SU-DHL-6 (cell line): ENCODE results near the gene MROH2B.

Experiments used
- H2AFZ ChIP-seq: fragments of 200-600 bp; sonication (generic); 2 replicates; pipeline ENCODE4 v1.6.1; 2014; ENCODE audit warnings: low read depth, mild to moderate bottlenecking, moderate library complexity, mixed read lengths, antibody characterized with exemption, low read length; ENCODE audit not compliant: severe bottlenecking
- H3F3A ChIP-seq: fragments of 200-600 bp; shearing (Covaris generic); 2 replicates; pipeline ENCODE4 v1.6.0; 2016; ENCODE audit warnings: antibody characterized with exemption, mild to moderate bottlenecking; ENCODE audit not compliant: insufficient read depth
- H3K27ac ChIP-seq: fragments of 200-600 bp; sonication (generic); 2 replicates; pipeline ENCODE4 v1.5.1; 2016; ENCODE audit warnings: low read depth, mild to moderate bottlenecking, low read length, moderate library complexity, mixed read lengths
- H3K27me3 ChIP-seq: fragments of 200-600 bp; sonication (generic), shearing (Covaris generic); 2 replicates; pipeline ENCODE4 v1.6.0; 2014; ENCODE audit warnings: mild to moderate bottlenecking, low read length
- H3K36me3 ChIP-seq: fragments of 200-600 bp; sonication (generic); 2 replicates; pipeline ENCODE4 v1.6.1; 2014; ENCODE audit warnings: mild to moderate bottlenecking, low read length, mixed read lengths
- H3K4me2 ChIP-seq: fragments of 300-600, 200-600 bp; shearing (Covaris generic), sonication (generic); 2 replicates; pipeline ENCODE4 v1.6.0; 2014; ENCODE audit warnings: low read length, low read depth, mild to moderate bottlenecking; ENCODE audit not compliant: poor library complexity, severe bottlenecking
- H3K4me3 ChIP-seq: fragments of 200-600 bp; sonication (generic); 2 replicates; pipeline ENCODE4 v1.5.1; 2014; ENCODE audit warnings: antibody characterized with exemption, low read length, mild to moderate bottlenecking, mixed read lengths; ENCODE audit not compliant: insufficient read depth, poor library complexity, severe bottlenecking
- H3K79me2 ChIP-seq: fragments of 200-600 bp; sonication (generic); 2 replicates; pipeline ENCODE4 v1.6.1; 2014; ENCODE audit warnings: mild to moderate bottlenecking, low read length, moderate library complexity; ENCODE audit not compliant: insufficient read depth
- H3K9ac ChIP-seq: fragments of 200-600 bp; sonication (generic); 2 replicates; pipeline ENCODE4 v1.7.0; 2014; ENCODE audit warnings: mild to moderate bottlenecking, low read length
- H3K9me2 ChIP-seq: fragments of 200-600 bp; sonication (generic); replicated peaks from 2 replicates; pipeline ENCODE4 v1.6.1; 2014; ENCODE audit warnings: low read length; ENCODE audit not compliant: insufficient read depth
- H3K9me3 ChIP-seq: fragments of 200-600 bp; sonication (generic); 2 replicates; pipeline ENCODE4 v1.6.1; 2014; ENCODE audit warnings: low read length, mixed read lengths; ENCODE audit not compliant: insufficient read depth
- H4K20me1 ChIP-seq: fragments of 200-600 bp; sonication (generic); 2 replicates; pipeline ENCODE4 v1.6.1; 2014; ENCODE audit warnings: low read depth, mild to moderate bottlenecking, antibody characterized with exemption, low read length, moderate library complexity, mixed read lengths
- EZH2phosphoT487 ChIP-seq: fragments of 200-600 bp; sonication (generic), shearing (Covaris generic); conservative IDR thresholded peaks from 2 replicates; pipeline ENCODE4 v1.6.1; 2018; ENCODE audit warnings: mild to moderate bottlenecking, antibody characterized with exemption, low read length, moderate library complexity, mixed read lengths
- TF ChIP-seq, protein P1 (sequence below): fragments of 200-600 bp; sonication (generic); IDR thresholded peaks from one replicate; pipeline ENCODE4 v1.5.1; 2017; ENCODE audit warnings: antibody characterized with exemption, mild to moderate bottlenecking, low read length, moderate library complexity; ENCODE audit not compliant: insufficient read depth, poor library complexity, severe bottlenecking

Gene MROH2B

DNA sequence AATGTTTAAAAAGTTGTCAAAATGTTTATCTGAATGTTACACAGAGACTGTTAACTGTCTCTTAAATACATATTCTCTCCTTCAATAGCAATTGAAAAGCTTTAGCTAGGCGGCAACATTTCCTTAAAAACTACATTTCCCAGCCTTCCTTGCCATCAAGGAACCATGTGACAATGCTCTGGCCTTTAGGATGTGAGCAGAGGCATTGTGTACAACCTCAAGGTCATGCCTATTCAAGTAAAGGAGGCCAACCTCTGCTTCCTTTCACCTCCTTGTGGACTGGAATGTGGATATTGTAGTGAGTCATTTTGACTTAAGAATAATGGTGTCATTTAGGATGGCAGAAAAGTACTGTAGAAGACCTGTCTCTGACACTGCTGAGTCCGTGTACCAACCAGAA lies 23.7 kb upstream of the MROH2B start:
- no peak overlapping the region for H3K4me3 ChIP-seq
- H4K20me1 ChIP-seq = no peaks in the 10 kb centered on the region
- no peaks in the 10 kb centered on the region for H3F3A ChIP-seq
- H3K79me2 ChIP-seq = no peaks in the 10 kb centered on the region
- no peaks in the 10 kb centered on the region for H3K27me3 ChIP-seq
- TF ChIP-seq, protein P1, sequence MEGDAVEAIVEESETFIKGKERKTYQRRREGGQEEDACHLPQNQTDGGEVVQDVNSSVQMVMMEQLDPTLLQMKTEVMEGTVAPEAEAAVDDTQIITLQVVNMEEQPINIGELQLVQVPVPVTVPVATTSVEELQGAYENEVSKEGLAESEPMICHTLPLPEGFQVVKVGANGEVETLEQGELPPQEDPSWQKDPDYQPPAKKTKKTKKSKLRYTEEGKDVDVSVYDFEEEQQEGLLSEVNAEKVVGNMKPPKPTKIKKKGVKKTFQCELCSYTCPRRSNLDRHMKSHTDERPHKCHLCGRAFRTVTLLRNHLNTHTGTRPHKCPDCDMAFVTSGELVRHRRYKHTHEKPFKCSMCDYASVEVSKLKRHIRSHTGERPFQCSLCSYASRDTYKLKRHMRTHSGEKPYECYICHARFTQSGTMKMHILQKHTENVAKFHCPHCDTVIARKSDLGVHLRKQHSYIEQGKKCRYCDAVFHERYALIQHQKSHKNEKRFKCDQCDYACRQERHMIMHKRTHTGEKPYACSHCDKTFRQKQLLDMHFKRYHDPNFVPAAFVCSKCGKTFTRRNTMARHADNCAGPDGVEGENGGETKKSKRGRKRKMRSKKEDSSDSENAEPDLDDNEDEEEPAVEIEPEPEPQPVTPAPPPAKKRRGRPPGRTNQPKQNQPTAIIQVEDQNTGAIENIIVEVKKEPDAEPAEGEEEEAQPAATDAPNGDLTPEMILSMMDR = no peak
- TF ChIP-seq EZH2phosphoT487 = no peak
- H3K9ac ChIP-seq = no peak overlapping the region
- H2AFZ ChIP-seq = no peak overlapping the region
- H3K9me3 ChIP-seq = no peaks in the 10 kb centered on the region
- no peaks in the 10 kb centered on the region for H3K36me3 ChIP-seq
- no peak overlapping the region for H3K4me2 ChIP-seq
- no peaks in the 10 kb centered on the region for H3K9me2 ChIP-seq
- H3K27ac ChIP-seq = no peak overlapping the region

- H2AFZ ChIP-seq = no peak overlapping the region
- no peaks in the 10 kb centered on the region for H3F3A ChIP-seq
- H3K4me2 ChIP-seq = no peak overlapping the region
- H3K9me3 ChIP-seq = no peaks in the 10 kb centered on the region
- no peaks in the 10 kb centered on the region for H4K20me1 ChIP-seq
- no peak overlapping the region for H3K27ac ChIP-seq
- TF ChIP-seq, protein P1 = no peak
- no peak for TF ChIP-seq EZH2phosphoT487
- H3K4me3 ChIP-seq = no peak overlapping the region
- no peak overlapping the region for H3K9ac ChIP-seq
- H3K9me2 ChIP-seq = no peaks in the 10 kb centered on the region
- H3K36me3 ChIP-seq = no peaks in the 10 kb centered on the region
- no peaks in the 10 kb centered on the region for H3K79me2 ChIP-seq
- no peaks in the 10 kb centered on the region for H3K27me3 ChIP-seq
Measured at GRCh38 chr5:41093803-41094202, 22.7 kb upstream of the MROH2B start.

DNA sequence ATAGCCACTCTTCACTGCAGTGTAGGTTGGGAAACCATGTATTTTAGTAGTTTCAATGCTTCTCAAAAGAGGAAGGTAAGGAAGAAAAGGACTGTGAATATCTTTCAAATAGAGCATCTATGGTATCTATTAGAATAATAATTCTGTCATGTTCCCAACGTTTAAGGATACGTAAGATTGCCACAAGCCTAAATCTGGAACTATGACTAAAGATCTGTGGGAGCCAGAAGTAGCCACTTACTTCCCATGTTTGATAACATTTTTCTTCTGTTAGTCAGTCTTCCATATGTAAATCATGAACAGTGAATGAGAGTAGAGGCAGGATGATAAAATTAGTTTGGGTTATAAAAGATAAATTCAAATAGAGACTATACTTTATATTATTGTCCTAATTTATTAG lies 16.3 kb upstream of the MROH2B start:
- H3K9me2 ChIP-seq = no peaks in the 10 kb centered on the region
- no peak overlapping the region for H3K9ac ChIP-seq
- no peak overlapping the region for H3K4me3 ChIP-seq
- no peak overlapping the region for H2AFZ ChIP-seq
- H3K79me2 ChIP-seq = no peaks in the 10 kb centered on the region
- H3K27ac ChIP-seq = no peak overlapping the region
- H3K36me3 ChIP-seq = no peaks in the 10 kb centered on the region
- H3K4me2 ChIP-seq = no peak overlapping the region
- no peaks in the 10 kb centered on the region for H3F3A ChIP-seq
- no peaks in the 10 kb centered on the region for H3K27me3 ChIP-seq
- no peaks in the 10 kb centered on the region for H4K20me1 ChIP-seq
- TF ChIP-seq, protein P1 = no peak
- TF ChIP-seq EZH2phosphoT487 = no peak
- H3K9me3 ChIP-seq = no peaks in the 10 kb centered on the region

- Histone ChIP-seq H4K20me1 (no peaks in the 10 kb centered on the region), H3K9me2 (no peaks in the 10 kb centered on the region), H3K79me2 (no peaks in the 10 kb centered on the region), H3K27ac (no peak overlapping the region), H3K9ac (no peak overlapping the region), H3F3A (no peaks in the 10 kb centered on the region), H2AFZ (no peak overlapping the region), H3K9me3 (no peaks in the 10 kb centered on the region), H3K4me3 (no peak overlapping the region), H3K27me3 (no peaks in the 10 kb centered on the region), H3K4me2 (no peak overlapping the region), H3K36me3 (no peaks in the 10 kb centered on the region)
- TF ChIP-seq, protein P1 = no peak
- no peak for TF ChIP-seq EZH2phosphoT487
Measured at GRCh38 chr5:41083306-41083705, 12.2 kb upstream of the MROH2B start.
